ENCODE measurements around the gene OR1S1.

- TF ChIP-seq CTCF (IDR thresholded peaks at IDR 0.05; ENCODE audit: low read depth, low read length, poor library complexity, severe bottlenecking) (no peak), EZH2phosphoT487 (IDR thresholded peaks at IDR 0.05; ENCODE audit: borderline replicate concordance, low read length) (no peak)
These were observed 4.0 kb downstream of the OR1S1 start for GRCh38 chr11:58216476-58216875.

All from DOHH2 (cell line).